DOHH2 (cell line): Measurements from ENCODE around the gene ITPR1.

Experiments
- CTCF ChIP-seq: fragments of 200-600 bp; sonication (generic); IDR thresholded peaks from one replicate; pipeline ENCODE4 v1.5.1; 2014; ENCODE audit warnings: antibody characterized with exemption, mild to moderate bottlenecking, low read depth, low read length; ENCODE audit not compliant: poor library complexity, severe bottlenecking
- EZH2phosphoT487 ChIP-seq: fragments of 200-600 bp; sonication (generic); IDR thresholded peaks from 2 replicates; pipeline ENCODE4 v1.6.1; 2017; ENCODE audit warnings: borderline replicate concordance, mild to moderate bottlenecking, antibody characterized with exemption, low read length, moderate library complexity, mixed read lengths

GRCh38 chr3:4568841-4569240 lies 75.7 kb downstream of the ITPR1 start:
- TF ChIP-seq CTCF (no peak), EZH2phosphoT487 (no peak)
